ENCODE results near the gene TBL1X. TPM values are rescaled to one million over a fixed set of nuclear protein-coding genes. Genes with fewer than 3 reads are reported as not detected.

The TBL1X gene
- total RNA-seq, 4 donors from 2014 or later: 14.8 to 31.7 (median 16.8) TPM

GRCh38 chrX:9519546-9520216 lies 54.8 kb downstream of the TBL1X start:
- no peak overlapping the region for H3K4me3 ChIP-seq (ENCODE audit: low read depth, poor library complexity, severe bottlenecking)
- DNase-seq (ENCODE audit: low spot score in 2 of 2): no peak
- WGBS, 2 donors: 40 to 50% methylated on average over 8 of the region's 8 CpGs
- intact Hi-C loops (cut with DNase I; ENCODE audit: low total_unique reads): no loop called here
- TF ChIP-seq CTCF (IDR thresholded peaks at IDR 0.05) (no peak), POLR2A (IDR thresholded peaks at IDR 0.05) (no peak)

- TF ChIP-seq POLR2A (IDR thresholded peaks at IDR 0.05): no peak
- TF ChIP-seq CTCF (IDR thresholded peaks at IDR 0.05): no peak
- intact Hi-C loops (cut with DNase I; ENCODE audit: low total_unique reads): no loop called here
- H3K4me3 ChIP-seq (ENCODE audit: low read depth, poor library complexity, severe bottlenecking): no peak overlapping the region
- 77 to 83% methylated on average over 6 of the region's 6 CpGs for WGBS, 2 donors
- DNase-seq (ENCODE audit: low spot score in 2 of 2): no peak
These were observed 55.3 kb downstream of the TBL1X start for GRCh38 chrX:9520217-9520590.

GRCh38 chrX:9522378-9523155 lies 57.7 kb downstream of the TBL1X start:
- 69 to 77% methylated on average over 5 to 7 of the region's 7 CpGs for WGBS, 2 donors
- TF ChIP-seq POLR2A (IDR thresholded peaks at IDR 0.05) (no peak), CTCF (IDR thresholded peaks at IDR 0.05) (no peak)
- DNase-seq (ENCODE audit: low spot score in 2 of 2): no peak
- H3K4me3 ChIP-seq (ENCODE audit: low read depth, poor library complexity, severe bottlenecking): no peak overlapping the region
- intact Hi-C loops (cut with DNase I; ENCODE audit: low total_unique reads): no loop called here

- no peak for DNase-seq (ENCODE audit: low spot score in 2 of 2)
- intact Hi-C loops (cut with DNase I; ENCODE audit: low total_unique reads): no loop called here
- H3K4me3 ChIP-seq (ENCODE audit: low read depth, poor library complexity, severe bottlenecking): no peak overlapping the region
- TF ChIP-seq CTCF (IDR thresholded peaks at IDR 0.05) (no peak), POLR2A (IDR thresholded peaks at IDR 0.05) (no peak)
- 54 to 57% methylated on average over 8 of the region's 8 CpGs for WGBS, 2 donors
These were observed 60.8 kb downstream of the TBL1X start for GRCh38 chrX:9525511-9526248.

GRCh38 chrX:9526965-9527364 lies 62.1 kb downstream of the TBL1X start:
- H3K4me3 ChIP-seq (ENCODE audit: low read depth, poor library complexity, severe bottlenecking): no peak overlapping the region
- WGBS, 2 donors: 61 to 95% methylated on average over 4 to 14 of the region's 14 CpGs
- DNase-seq (ENCODE audit: low spot score in 2 of 2): no peak
- no peak for TF ChIP-seq POLR2A (IDR thresholded peaks at IDR 0.05)
- TF ChIP-seq CTCF (IDR thresholded peaks at IDR 0.05): no peak
- intact Hi-C loops (cut with DNase I; ENCODE audit: low total_unique reads): no loop called here
